Sigmoid colon (tissue), 4 donors: ENCODE results near the gene TRPM3.

Experiments used
- CTCF ChIP-seq, 4 experiments: fragments of 450-650 bp in 3 of 4; fragments of 200-600 bp in 1 of 4; IDR thresholded peaks; one replicate each; pipeline ENCODE4 v1.5.1; 2016 to 2019; ENCODE audit warnings: antibody characterized with exemption in 4 of 4, mild to moderate bottlenecking in 3 of 4, moderate library complexity in 2 of 4
- EP300 ChIP-seq, 4 donors: sonication (generic); formaldehyde crosslinking; IDR thresholded peaks; one replicate each; pipeline ENCODE4 v1.6.1; 2017; ENCODE audit warnings: antibody characterized with exemption in 4 of 4
- POLR2A ChIP-seq, 2 donors: fragments of 450-650 bp; IDR thresholded peaks; one replicate each; pipeline ENCODE4 v1.6.1; 2016; ENCODE audit warnings: antibody characterized with exemption in 2 of 2, mild to moderate bottlenecking in 2 of 2, moderate library complexity in 2 of 2

GRCh38 chr9:71003346-71003745, 118.1 kb downstream of the TRPM3 start:
- TF ChIP-seq POLR2A (IDR thresholded peaks at IDR 0.05) (no peak), CTCF (IDR thresholded peaks at IDR 0.05) (no peak), EP300 (IDR thresholded peaks at IDR 0.05) (no peak)
